NB4 (cell line): ENCODE data around the gene TEPSIN.

ENCODE experiments used
- MYC ChIP-seq: IDR thresholded peaks from 2 replicates; pipeline ENCODE4 v1.6.1; 2011; ENCODE audit warnings: low read depth, low read length
- POLR2A ChIP-seq: IDR thresholded peaks from 2 replicates; pipeline ENCODE4 v1.6.1; 2011; ENCODE audit warnings: mild to moderate bottlenecking; ENCODE audit not compliant: insufficient read length; ENCODE audit errors: extremely low read depth

DNA sequence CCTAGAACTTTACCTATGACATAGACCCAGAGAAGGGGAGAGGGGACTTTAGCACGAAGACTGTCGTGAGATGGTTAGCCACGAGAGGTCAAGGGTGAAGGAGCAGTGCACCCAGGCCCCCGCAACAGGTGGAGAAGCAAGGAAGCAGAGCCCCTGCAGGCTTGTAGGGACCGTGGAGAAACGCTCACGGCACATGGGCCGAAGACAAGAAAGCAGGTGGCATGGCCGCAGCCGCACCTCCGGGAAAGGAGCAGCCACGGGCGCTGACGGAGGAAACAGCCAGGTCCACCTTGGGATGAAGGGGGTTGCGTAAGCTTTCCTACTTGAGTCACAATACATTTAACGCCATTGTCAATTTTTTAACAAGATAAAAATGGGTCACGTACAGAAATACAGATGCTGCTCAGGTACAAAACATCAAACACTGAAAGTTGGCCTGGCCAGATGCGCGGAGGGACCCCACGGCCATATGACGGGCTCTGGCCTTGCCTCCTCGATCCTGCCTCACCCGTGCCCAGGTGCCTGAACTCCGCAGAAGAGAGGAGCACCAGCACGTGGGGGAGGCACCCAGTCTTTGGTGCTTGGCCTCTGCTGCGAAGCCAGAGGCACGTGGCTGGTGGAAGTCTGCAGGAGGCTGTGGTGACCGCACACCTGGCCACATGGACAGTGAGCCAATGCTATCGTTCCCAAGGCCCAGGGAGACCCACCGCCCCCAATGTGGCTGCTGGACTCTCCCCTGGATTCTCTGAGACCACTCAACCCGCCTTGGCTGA, 35.0 kb upstream of the TEPSIN start:
- TF ChIP-seq POLR2A (no peak), MYC (no peak)
